ENCODE data around the gene PAK1. TPM values are rescaled to one million over a fixed set of nuclear protein-coding genes. Genes with fewer than 3 reads are reported as not detected.

The PAK1 gene
- total RNA-seq = 10 to 100 TPM; 14.9 to 49.2 (median 30.1) TPM

GRCh38 chr11:77473801-77474683 lies at the start of gene PAK1:
PAK1 (minus strand) TSS chr11:77474094; CDS start chr11:77392520, 81,574 bp downstream.
- ATAC-seq (ENCODE audit: low FRiP score in 2 of 2) (peak; percentile 88 to 91), DNase-seq (peak; percentile 94 to 95)
- Histone ChIP-seq H3K9me3 (no peaks in the 10 kb centered on the region), H3K36me3 (no peaks in the 10 kb centered on the region), H3K27ac (peak within 1 kb of the TSS; percentile 76 to 93 (median 82)), H3K4me1 (peaks cover 6 to 23% (median 16%) of the 10 kb centered on the region in 4 donors), H3K4me3 (peak within 1 kb of the TSS; percentile 67 to 74 (median 70)), H3K27me3 (peaks cover 0 to 5% (median 2%) of the 10 kb centered on the region in 4 donors)
- TF ChIP-seq POLR2A (IDR thresholded peaks at IDR 0.05) (peak in 1 of 4 donors; percentile 41), EP300 (IDR thresholded peaks at IDR 0.05) (peak in 1 of 4 donors; percentile 18), CTCF (IDR thresholded peaks at IDR 0.05) (peak in 1 of 6 experiments; percentile 31), POLR2AphosphoS5 (IDR thresholded peaks at IDR 0.05) (peak; percentile 68)
- 2 to 3% methylated on average over 18 to 47 of the region's 72 CpGs for WGBS, 2 donors

GRCh38 chr11:77522215-77522614 lies 48.3 kb upstream of the PAK1 start:
- H3K4me1 ChIP-seq = no peaks in the 10 kb centered on the region

GRCh38 chr11:77519847-77520246 lies 46.0 kb upstream of the PAK1 start:
- H3K27ac ChIP-seq = no peak overlapping the region
- TF ChIP-seq POLR2AphosphoS5 (IDR thresholded peaks at IDR 0.05) = no peak
- TF ChIP-seq CTCF (IDR thresholded peaks at IDR 0.05) = no peak
- no peak for TF ChIP-seq EP300 (IDR thresholded peaks at IDR 0.05)
- TF ChIP-seq POLR2A (IDR thresholded peaks at IDR 0.05) = no peak
- no peaks in the 10 kb centered on the region for H3K4me1 ChIP-seq
- H3K4me3 ChIP-seq = no peak overlapping the region
- DNase-seq = peak in 1 of 2 donors; percentile 17
- no peaks in the 10 kb centered on the region for H3K36me3 ChIP-seq
- no peaks in the 10 kb centered on the region for H3K27me3 ChIP-seq
- ATAC-seq (ENCODE audit: low FRiP score in 2 of 2) = no peak
- no peaks in the 10 kb centered on the region for H3K9me3 ChIP-seq
- 78 to 79% methylated on average over 3 of the region's 3 CpGs for WGBS, 2 donors

More at GRCh38 chr11:77522215-77522614, 48.3 kb upstream of the PAK1 start:
- H3K9me3 ChIP-seq = no peaks in the 10 kb centered on the region
- DNase-seq = no peak
- no peak overlapping the region for H3K27ac ChIP-seq
- TF ChIP-seq POLR2AphosphoS5 (IDR thresholded peaks at IDR 0.05) (no peak), CTCF (IDR thresholded peaks at IDR 0.05) (no peak), POLR2A (IDR thresholded peaks at IDR 0.05) (no peak)
- no peaks in the 10 kb centered on the region for H3K36me3 ChIP-seq
- ATAC-seq (ENCODE audit: low FRiP score in 2 of 2) = no peak
- no peak overlapping the region for H3K4me3 ChIP-seq
- H3K27me3 ChIP-seq = no peaks in the 10 kb centered on the region

GRCh38 chr11:77518471-77518870 lies 44.6 kb upstream of the PAK1 start:
- no peak for DNase-seq
- Histone ChIP-seq H3K9me3 (no peaks in the 10 kb centered on the region), H3K4me3 (no peak overlapping the region), H3K36me3 (no peaks in the 10 kb centered on the region), H3K27ac (no peak overlapping the region), H3K27me3 (no peaks in the 10 kb centered on the region), H3K4me1 (no peaks in the 10 kb centered on the region)
- no peak for TF ChIP-seq EP300 (IDR thresholded peaks at IDR 0.05)
- no peak for TF ChIP-seq POLR2A (IDR thresholded peaks at IDR 0.05)
- TF ChIP-seq POLR2AphosphoS5 (IDR thresholded peaks at IDR 0.05) = no peak
- TF ChIP-seq CTCF (IDR thresholded peaks at IDR 0.05) = no peak
- ATAC-seq (ENCODE audit: low FRiP score in 2 of 2) = no peak
- WGBS, 2 donors = 78 to 80% methylated on average over 2 of the region's 2 CpGs
